Bone marrow (tissue), 2 donors: ENCODE measurements around the gene SEC22B.
"Not testable (repeated sequence)": the region's sequence is repeated elsewhere in the genome, so short reads cannot be mapped to it uniquely, and the experiment has no call there.

ENCODE experiments used
- DNase-seq, 2 donors: peaks; one replicate each; lab custom pipeline; 2025; lab: John Stamatoyannopoulos, UW

SEC22B gene

GRCh38 chr1:120145806-120146205 is 30.5 kb downstream of the SEC22B start:
- DNase-seq = not testable (repeated sequence)

DNA sequence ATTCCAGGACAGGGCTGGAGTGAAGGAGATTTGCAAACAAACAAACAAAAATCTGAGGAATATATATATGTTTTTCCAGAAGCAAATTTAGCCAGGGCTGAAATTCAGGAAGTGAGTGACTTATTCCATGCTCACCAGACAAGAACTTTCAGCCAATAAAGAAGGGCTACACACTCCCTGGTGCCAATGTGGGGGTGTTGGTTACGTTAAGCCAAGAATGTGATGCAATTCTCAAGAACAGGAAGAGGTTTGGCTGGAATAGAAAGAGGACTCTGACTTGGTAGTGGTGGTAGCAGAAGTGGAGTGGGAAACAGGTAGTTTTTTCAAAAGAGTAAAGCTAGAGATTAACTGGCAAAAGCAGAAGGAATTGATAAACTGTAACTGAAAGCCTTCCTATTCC is 31.7 kb downstream of the SEC22B start:
- not testable (repeated sequence) for DNase-seq

DNA sequence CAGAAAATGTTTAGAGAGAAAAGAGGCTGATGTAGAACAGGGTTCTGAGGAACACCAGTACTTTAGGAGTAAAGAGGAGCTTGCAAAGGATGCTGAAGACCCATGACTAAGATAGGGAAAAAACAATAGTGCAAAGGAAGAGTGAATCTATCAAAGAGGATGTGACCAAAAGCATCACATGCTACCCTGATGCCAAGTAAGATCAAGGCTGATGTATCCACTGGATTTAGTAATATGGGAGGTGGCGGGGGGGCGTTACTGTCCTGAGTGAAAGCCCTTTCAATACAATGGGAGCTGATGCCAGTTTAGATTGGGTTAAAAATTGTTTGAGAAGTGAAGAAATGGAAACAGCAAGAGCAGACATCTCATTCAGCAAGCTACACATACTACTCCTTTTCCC is 32.2 kb downstream of the SEC22B start:
- not testable (repeated sequence) for DNase-seq

DNA sequence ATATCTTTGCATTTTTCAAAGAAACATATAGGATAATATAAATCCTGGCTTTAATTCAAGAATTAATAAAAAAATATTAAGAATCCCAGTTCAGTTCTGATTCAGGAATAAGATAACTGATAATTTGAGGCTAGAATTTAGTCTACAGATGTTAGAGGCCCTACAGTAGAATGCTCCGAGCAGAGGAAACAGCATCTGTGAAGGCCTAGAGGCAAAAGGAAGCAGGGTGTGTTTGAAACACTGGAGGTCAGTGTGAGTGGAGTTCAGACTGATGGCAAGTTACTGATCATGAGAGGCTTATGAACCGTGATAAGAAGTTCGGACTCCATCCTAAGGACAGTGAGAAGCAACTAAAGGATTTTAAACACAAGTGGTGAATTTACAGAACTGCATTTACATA is 33.0 kb downstream of the SEC22B start:
- not testable (repeated sequence) for DNase-seq

DNA sequence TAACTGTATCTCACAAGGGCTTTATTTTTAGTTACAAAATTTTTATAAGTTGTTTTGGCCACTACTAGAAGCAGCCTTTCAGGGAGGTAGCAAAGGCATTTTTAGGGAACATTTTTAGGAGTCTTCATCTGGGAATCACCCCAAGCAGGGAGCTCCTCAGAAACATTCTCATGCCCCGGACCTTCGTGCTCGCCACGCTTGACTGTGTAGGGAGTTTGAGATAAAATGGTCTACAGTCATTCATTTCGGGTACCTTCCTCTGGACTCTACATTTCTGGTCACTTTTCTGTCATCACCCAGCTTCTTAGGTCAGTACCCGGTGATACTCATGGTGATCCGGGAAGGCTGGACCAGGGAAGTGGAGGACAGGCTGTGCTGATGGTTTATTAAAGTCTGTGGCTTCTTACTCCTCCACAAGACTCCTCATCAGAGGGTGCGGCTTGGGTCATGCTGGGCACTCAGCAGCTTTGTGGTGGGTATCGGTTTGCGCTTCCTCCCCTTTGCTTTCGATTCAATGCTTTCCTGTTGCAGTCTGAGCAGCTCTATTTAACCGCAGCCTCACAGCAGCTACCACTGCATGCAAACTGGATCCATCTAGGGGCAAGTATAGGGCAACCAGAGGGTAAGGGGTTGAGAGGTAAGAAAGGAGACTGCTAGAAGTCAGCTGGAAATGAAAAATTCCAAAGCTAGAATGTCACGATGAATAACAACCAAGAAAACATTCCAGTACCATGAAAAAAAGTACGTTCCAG is 33.6 kb downstream of the SEC22B start:
- DNase-seq = peak in 1 of 2 donors; percentile 41

DNA sequence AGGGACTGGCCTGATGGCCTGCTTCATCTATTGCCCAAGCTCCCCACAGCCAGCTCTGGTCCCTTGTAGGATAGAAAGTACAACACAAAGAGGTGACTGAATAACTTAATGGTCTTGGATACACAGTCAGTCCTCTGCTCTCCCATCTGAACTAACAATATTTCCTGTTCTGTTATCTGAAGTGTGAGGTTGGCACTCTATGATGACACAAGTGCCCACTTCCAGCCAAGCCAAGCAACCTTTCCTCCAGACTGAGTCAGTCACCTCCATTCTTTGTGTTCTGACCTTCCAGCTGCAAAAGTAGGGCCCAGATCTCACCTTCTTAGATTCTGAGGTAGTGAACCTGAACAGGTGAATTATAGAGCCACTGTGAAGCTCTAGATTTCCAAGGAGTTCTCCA is 34.5 kb downstream of the SEC22B start:
- DNase-seq = not testable (repeated sequence)

GRCh38 chr1:120140656-120141265 is 35.6 kb downstream of the SEC22B start:
- not testable (repeated sequence) for DNase-seq

DNA sequence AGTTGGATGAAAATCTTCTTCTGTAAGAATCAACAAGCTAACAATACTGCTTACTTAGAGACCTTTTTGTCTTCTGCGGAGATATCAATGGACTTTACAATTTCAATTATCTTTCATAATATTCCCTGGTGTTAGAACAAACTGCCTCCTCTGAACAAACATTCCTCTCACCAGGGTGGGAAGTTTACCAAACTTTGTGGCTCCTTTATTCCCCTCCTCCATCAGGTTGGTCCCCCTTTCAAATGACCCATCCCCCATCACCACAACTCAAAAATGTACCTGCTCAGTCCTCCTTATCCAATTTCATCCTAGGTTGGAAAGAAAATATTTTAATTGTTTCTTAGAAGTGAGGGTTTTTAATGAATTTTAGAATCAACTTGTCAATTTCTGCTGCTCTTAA is 40.2 kb downstream of the SEC22B start:
- not testable (repeated sequence) for DNase-seq

- not testable (repeated sequence) for DNase-seq
Measured at GRCh38 chr1:120133928-120134325, 42.4 kb downstream of the SEC22B start.

DNA sequence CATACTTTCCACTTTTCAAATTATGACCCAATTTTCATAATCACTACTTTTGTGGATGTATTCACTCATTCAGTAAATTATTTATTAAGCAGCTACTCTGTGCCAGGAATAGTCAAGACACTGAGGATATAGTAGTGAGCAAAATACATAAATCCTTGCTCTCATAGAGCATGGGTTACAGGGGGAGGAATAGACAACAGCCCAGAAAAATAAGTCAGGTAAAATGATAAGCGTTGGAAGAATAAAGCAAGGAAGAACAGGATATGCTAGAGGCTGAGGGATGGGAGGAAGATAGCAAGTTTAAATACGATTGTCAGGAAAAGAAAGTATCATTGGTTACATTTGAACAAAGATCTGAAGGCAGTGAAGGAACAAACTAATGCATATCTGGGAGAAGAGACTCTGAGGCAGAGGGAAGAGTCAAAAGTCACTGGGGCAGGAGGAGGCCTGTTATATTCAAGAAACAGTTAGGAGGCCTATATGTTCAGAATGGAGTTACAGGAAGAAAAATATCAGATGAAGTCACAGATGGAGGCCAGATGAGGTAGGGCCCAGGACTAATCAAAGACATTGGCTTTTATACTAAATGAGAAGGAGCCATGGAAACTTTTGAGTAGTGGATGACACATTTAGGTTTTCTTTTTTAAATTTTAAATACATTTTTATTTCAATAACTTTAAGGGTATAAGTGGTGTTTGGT is 42.9 kb downstream of the SEC22B start:
- no peak for DNase-seq

- not testable (repeated sequence) for DNase-seq
Measured at GRCh38 chr1:120132406-120132763, 43.9 kb downstream of the SEC22B start.

GRCh38 chr1:120131611-120132405 is 44.5 kb downstream of the SEC22B start:
- not testable (repeated sequence) for DNase-seq

DNA sequence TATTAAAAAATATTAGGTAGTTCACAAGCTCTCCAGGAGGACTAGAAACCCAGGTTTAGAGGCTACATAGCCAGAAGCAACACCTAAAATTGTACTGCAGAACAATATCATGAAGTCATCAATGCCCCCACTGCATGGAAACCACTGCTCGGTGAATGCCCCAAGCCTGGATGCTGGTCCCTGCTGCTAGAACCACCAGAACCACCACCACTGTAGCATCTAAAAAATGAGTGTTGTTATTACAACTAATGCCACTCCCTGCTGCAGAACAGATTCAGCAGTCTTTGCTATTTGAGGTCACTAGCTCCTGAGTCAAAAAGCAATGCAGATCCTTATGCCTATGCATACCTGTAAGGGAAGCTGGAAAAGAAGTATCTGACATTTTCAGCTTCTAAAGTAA is 48.4 kb downstream of the SEC22B start:
- not testable (repeated sequence) for DNase-seq

GRCh38 chr1:120126216-120126615 is 50.1 kb downstream of the SEC22B start:
- not testable (repeated sequence) for DNase-seq

- not testable (repeated sequence) for DNase-seq
Measured at GRCh38 chr1:120124628-120125027, 51.7 kb downstream of the SEC22B start.

DNA sequence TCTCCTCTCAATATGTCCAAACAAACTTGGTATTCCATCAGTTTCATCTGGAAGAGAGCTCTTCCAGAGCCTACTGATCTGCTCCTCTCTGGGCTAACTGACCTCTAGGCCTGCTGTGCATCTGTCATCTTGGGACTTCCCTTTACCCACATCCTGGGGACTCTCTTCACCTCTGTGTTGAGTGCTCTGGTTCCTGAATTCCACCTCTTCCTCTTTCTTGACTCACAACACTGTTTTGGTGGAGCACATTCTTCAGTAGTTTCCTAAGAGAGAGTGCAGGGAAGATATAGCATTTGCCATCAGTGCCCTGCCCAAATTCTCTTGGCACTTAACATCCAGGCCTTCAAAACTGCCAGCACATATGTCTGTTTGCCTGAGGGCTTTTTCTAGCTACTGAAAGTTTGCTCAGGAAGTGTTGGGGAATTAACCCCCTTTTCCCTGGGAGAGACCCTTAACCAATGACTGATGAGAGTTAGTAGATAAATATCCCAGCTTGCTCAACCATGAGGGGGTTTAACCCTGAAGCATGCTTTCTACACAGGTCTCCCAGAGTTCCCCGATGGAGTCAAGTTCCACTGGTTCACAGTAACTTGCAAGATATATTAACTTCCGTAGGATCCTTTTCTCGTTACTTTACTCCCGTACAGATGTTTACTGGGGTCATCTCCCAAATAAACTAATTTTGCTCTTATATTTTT is 52.4 kb downstream of the SEC22B start:
- DNase-seq = peak in 1 of 2 donors; percentile 33

GRCh38 chr1:120122262-120122893 is 53.9 kb downstream of the SEC22B start:
- peak in 1 of 2 donors; percentile 70 for DNase-seq

DNA sequence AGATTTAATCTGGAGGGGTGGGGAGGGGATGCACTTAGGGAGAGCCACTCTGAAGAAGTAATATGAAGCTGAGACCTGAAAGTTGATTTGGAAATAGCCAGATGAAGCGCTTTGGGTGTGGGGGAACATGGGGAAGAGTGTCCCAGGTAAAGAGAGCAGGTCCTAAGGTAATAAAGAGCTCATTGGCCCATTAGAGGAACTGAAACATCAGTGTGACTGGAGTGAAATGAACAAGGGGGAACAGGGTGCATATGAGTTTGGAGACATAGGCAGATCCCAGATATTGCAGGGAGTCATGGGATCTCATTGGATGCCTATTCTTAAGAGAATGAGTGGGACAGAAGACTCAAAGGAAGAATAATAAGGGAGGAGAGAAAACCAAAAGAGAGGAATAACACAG is 54.5 kb downstream of the SEC22B start:
- not testable (repeated sequence) for DNase-seq

GRCh38 chr1:120120525-120120924 is 55.8 kb downstream of the SEC22B start:
- not testable (repeated sequence) for DNase-seq

DNA sequence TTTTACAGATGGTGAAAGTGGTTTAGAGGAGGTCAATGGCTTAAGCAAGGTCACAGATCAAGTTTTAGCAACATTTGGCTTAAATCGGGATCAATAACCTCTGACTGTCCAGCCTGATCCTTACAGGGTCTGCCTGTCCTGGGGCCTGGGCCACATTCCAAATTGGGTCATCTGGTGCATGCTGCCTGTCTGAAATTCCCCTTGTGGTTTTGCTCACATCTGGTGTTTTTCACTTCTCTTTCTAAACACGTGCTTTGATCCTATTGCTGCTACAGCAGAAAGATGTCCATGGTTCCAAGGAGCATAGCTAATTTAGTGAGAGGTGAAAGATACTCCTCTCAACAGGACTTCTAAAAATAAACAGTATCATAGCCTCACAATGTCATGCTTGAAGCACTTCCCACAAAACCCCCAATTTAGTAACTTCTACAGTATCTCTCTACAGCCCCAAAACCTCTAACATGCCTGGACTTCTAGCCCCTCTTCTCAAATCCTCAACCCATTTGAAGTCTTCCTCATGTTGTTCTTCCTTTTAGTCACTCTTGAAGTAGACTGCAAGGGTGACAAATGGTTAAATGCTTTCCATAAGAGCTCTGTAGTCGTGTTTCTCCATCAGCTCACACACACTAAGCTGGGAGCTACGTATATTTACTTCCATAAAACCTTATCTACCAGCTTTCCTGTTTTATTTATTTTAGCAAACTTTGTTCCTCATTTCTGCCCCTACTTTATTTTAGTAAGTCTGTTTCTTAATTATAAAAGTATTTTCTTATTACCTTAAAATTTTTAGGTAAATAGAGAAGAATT is 58.7 kb downstream of the SEC22B start:
- not testable (repeated sequence) for DNase-seq
